Neural cell (in vitro differentiated cells): ENCODE data around the gene MYO5C. TPM values are rescaled to one million over a fixed set of nuclear protein-coding genes. Genes with fewer than 3 reads are reported as not detected.

Experiments used
- H2AFZ ChIP-seq: fragments of 200-600, 300-800 bp; sonication (generic), shearing (Covaris generic); 2 replicates; pipeline ENCODE4 v1.6.0; 2014; ENCODE audit warnings: low read depth, mild to moderate bottlenecking, antibody characterized with exemption, low read length, moderate library complexity
- H3F3A ChIP-seq: fragments of 200-600 bp; shearing (Covaris generic); 2 replicates; pipeline ENCODE4 v1.6.1; 2016; ENCODE audit warnings: mild to moderate bottlenecking, moderate library complexity, mixed read lengths, antibody characterized with exemption, low read length; ENCODE audit not compliant: insufficient read depth, poor library complexity, severe bottlenecking
- H3K27ac ChIP-seq: fragments of 200-600, 300-800 bp; sonication (generic), shearing (Covaris generic); 2 replicates; pipeline ENCODE4 v1.5.1; 2014; ENCODE audit warnings: mild to moderate bottlenecking, low read length, moderate library complexity
- H3K27me3 ChIP-seq: fragments of 300-800, 200-600 bp; sonication (generic), shearing (Covaris generic); 2 replicates; pipeline ENCODE4 v1.6.0; 2014; ENCODE audit warnings: mild to moderate bottlenecking, low read depth, low read length, moderate library complexity; ENCODE audit not compliant: insufficient read depth
- H3K36me3 ChIP-seq: fragments of 300-800, 200-600 bp; sonication (generic), shearing (Covaris generic); 2 replicates; pipeline ENCODE4 v1.5.1; 2014; ENCODE audit warnings: mild to moderate bottlenecking, antibody characterized with exemption, low read length, moderate library complexity; ENCODE audit not compliant: insufficient read depth
- H3K4me2 ChIP-seq: fragments of 300-800, 200-600 bp; sonication (generic), shearing (Covaris generic); 2 replicates; pipeline ENCODE4 v1.6.0; 2014; ENCODE audit warnings: mild to moderate bottlenecking, low read length
- H3K4me3 ChIP-seq: fragments of 300-800, 200-600 bp; sonication (generic), shearing (Covaris generic); 2 replicates; pipeline ENCODE4 v1.5.1; 2014; ENCODE audit warnings: mild to moderate bottlenecking, low read length, moderate library complexity
- H3K79me2 ChIP-seq: fragments of 200-600 bp; shearing (Covaris generic); replicated peaks from 2 replicates; pipeline ENCODE4 v1.6.0; 2014; ENCODE audit warnings: mild to moderate bottlenecking, low read length, moderate library complexity; ENCODE audit not compliant: insufficient read depth
- H3K9ac ChIP-seq: fragments of 300-800, 200-600 bp; sonication (generic), shearing (Covaris generic); 2 replicates; pipeline ENCODE4 v1.6.1; 2016; ENCODE audit warnings: mild to moderate bottlenecking, low read length, mixed read lengths
- H3K9me2 ChIP-seq: fragments of 200-600 bp; shearing (Covaris generic); 2 replicates; pipeline ENCODE4 v1.6.1; 2016; ENCODE audit warnings: mild to moderate bottlenecking, low read length, mixed read lengths; ENCODE audit not compliant: insufficient read depth
- H3K9me3 ChIP-seq: fragments of 200-600, 300-800 bp; sonication (generic), shearing (Covaris generic); 2 replicates; pipeline ENCODE4 v1.6.1; 2016; ENCODE audit warnings: mild to moderate bottlenecking, mixed run types, low read length, moderate library complexity, mixed read lengths
- H4K20me1 ChIP-seq: fragments of 200-600 bp; shearing (Covaris generic); 2 replicates; pipeline ENCODE4 v1.6.1; 2016; ENCODE audit warnings: mild to moderate bottlenecking, mixed run types; ENCODE audit not compliant: insufficient read depth
- EP300 ChIP-seq: fragments of 450-650 bp; conservative IDR thresholded peaks from 2 replicates; pipeline ENCODE4 v1.6.1; 2014; ENCODE audit warnings: antibody characterized with exemption, mild to moderate bottlenecking, moderate library complexity; ENCODE audit not compliant: poor library complexity, severe bottlenecking
- EZH2 ChIP-seq: fragments of 200-600, 300-800 bp; shearing (Covaris generic), sonication (generic); IDR thresholded peaks from 2 replicates; pipeline ENCODE4 v1.6.1; 2014; ENCODE audit warnings: antibody characterized with exemption, low read length, borderline replicate concordance, mild to moderate bottlenecking; ENCODE audit not compliant: insufficient read depth, poor library complexity, severe bottlenecking
- MXI1 ChIP-seq: fragments of 450-650 bp; conservative IDR thresholded peaks from 2 replicates; pipeline ENCODE4 v1.6.1; 2014; ENCODE audit warnings: antibody characterized with exemption, mild to moderate bottlenecking; ENCODE audit not compliant: poor library complexity, severe bottlenecking
- POLR2AphosphoS5 ChIP-seq: IDR thresholded peaks from 2 replicates; pipeline ENCODE4 v1.6.1; 2012
- RAD21 ChIP-seq: fragments of 450-650 bp; conservative IDR thresholded peaks from 2 replicates; pipeline ENCODE4 v1.6.1; 2014; ENCODE audit warnings: antibody characterized with exemption, mild to moderate bottlenecking, moderate library complexity
- SMC3 ChIP-seq: fragments of 450-650 bp; conservative IDR thresholded peaks from 2 replicates; pipeline ENCODE4 v1.6.1; 2014; ENCODE audit warnings: antibody characterized with exemption, mild to moderate bottlenecking, moderate library complexity; ENCODE audit not compliant: poor library complexity
- TAF1 ChIP-seq: IDR thresholded peaks from 2 replicates; pipeline ENCODE4 v1.6.1; 2012; ENCODE audit warnings: low read depth
- polyA plus RNA-seq: library from polyadenylated mRNA; depleted of rRNA; stranded (reverse); fragments of >200 nt; gene quantifications from 2 replicates; pipeline ENCODE4 v1.2.3, GENCODE V29; 2014
- TF ChIP-seq, protein P1 (sequence below): IDR thresholded peaks from 2 replicates; pipeline ENCODE4 v1.6.1; 2012; ENCODE audit warnings: borderline replicate concordance
- TF ChIP-seq, protein P2 (sequence below): fragments of 450-650 bp; IDR thresholded peaks from 2 replicates; pipeline ENCODE4 v1.5.1; 2014; ENCODE audit warnings: antibody characterized with exemption, mild to moderate bottlenecking, moderate library complexity; ENCODE audit not compliant: poor library complexity, severe bottlenecking

MYO5C gene
- polyA plus RNA-seq, 1 donor from 2014 or later, result 0.77 TPM

DNA sequence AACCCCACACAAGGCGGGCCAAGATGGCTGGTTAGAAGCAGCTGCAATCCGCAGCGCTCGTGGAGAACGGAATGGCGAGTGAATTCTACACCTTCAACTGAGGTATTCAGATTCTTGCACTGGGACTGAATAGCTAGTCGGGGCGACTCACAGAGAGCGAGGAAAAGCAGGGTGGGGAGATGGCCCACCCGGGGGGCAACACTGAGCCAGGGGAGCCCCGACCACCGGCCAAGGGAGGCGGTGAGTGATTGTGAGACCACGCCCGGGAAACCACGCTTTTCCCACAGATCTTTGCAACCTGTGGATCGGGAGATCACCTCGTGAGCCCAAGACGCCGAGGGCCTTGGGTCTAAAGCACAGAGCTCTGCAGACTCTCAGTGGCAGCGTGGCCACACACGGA, 132.7 kb downstream of the MYO5C start:
- H3K79me2 ChIP-seq, result no peaks in the 10 kb centered on the region
- no peak overlapping the region for H3K27ac ChIP-seq
- no peaks in the 10 kb centered on the region for H3K27me3 ChIP-seq
- no peaks in the 10 kb centered on the region for H3K9me2 ChIP-seq
- no peak overlapping the region for H3K4me2 ChIP-seq
- no peak overlapping the region for H3K4me3 ChIP-seq
- H4K20me1 ChIP-seq, result no peaks in the 10 kb centered on the region
- no peak overlapping the region for H2AFZ ChIP-seq
- peaks cover 8% of the 10 kb centered on the region for H3K36me3 ChIP-seq
- H3K9ac ChIP-seq, result no peak overlapping the region
- no peaks in the 10 kb centered on the region for H3F3A ChIP-seq
- H3K9me3 ChIP-seq, result no peaks in the 10 kb centered on the region
- no peak for TF ChIP-seq EP300
- TF ChIP-seq SMC3, result no peak
- no peak for TF ChIP-seq EZH2
- TF ChIP-seq MXI1, result no peak
- no peak for TF ChIP-seq POLR2AphosphoS5
- TF ChIP-seq, protein P1, sequence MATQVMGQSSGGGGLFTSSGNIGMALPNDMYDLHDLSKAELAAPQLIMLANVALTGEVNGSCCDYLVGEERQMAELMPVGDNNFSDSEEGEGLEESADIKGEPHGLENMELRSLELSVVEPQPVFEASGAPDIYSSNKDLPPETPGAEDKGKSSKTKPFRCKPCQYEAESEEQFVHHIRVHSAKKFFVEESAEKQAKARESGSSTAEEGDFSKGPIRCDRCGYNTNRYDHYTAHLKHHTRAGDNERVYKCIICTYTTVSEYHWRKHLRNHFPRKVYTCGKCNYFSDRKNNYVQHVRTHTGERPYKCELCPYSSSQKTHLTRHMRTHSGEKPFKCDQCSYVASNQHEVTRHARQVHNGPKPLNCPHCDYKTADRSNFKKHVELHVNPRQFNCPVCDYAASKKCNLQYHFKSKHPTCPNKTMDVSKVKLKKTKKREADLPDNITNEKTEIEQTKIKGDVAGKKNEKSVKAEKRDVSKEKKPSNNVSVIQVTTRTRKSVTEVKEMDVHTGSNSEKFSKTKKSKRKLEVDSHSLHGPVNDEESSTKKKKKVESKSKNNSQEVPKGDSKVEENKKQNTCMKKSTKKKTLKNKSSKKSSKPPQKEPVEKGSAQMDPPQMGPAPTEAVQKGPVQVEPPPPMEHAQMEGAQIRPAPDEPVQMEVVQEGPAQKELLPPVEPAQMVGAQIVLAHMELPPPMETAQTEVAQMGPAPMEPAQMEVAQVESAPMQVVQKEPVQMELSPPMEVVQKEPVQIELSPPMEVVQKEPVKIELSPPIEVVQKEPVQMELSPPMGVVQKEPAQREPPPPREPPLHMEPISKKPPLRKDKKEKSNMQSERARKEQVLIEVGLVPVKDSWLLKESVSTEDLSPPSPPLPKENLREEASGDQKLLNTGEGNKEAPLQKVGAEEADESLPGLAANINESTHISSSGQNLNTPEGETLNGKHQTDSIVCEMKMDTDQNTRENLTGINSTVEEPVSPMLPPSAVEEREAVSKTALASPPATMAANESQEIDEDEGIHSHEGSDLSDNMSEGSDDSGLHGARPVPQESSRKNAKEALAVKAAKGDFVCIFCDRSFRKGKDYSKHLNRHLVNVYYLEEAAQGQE, result no peak
- TF ChIP-seq, protein P2, sequence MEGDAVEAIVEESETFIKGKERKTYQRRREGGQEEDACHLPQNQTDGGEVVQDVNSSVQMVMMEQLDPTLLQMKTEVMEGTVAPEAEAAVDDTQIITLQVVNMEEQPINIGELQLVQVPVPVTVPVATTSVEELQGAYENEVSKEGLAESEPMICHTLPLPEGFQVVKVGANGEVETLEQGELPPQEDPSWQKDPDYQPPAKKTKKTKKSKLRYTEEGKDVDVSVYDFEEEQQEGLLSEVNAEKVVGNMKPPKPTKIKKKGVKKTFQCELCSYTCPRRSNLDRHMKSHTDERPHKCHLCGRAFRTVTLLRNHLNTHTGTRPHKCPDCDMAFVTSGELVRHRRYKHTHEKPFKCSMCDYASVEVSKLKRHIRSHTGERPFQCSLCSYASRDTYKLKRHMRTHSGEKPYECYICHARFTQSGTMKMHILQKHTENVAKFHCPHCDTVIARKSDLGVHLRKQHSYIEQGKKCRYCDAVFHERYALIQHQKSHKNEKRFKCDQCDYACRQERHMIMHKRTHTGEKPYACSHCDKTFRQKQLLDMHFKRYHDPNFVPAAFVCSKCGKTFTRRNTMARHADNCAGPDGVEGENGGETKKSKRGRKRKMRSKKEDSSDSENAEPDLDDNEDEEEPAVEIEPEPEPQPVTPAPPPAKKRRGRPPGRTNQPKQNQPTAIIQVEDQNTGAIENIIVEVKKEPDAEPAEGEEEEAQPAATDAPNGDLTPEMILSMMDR, result no peak
- TF ChIP-seq TAF1, result no peak
- TF ChIP-seq RAD21, result no peak

DNA sequence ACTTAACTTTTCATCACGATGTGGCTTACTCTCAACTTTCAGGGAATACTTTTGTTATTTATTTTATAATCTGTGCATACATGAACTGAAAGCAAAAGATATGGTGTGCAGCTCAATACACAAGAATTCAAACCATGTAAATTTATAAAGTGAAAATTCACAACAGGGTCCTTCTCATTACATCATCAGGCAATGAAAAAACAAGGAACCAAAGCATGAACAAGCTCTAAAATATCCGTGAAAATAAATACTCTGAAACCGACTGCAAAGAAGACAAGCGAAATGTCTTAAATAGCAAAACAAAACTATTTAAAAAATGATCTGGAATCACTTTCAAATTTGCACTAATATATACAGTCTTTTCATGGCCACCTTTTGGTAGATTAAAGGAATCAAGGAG, 133.3 kb downstream of the MYO5C start:
- no peaks in the 10 kb centered on the region for H3K9me2 ChIP-seq
- H3K79me2 ChIP-seq, result no peaks in the 10 kb centered on the region
- H3K9me3 ChIP-seq, result no peaks in the 10 kb centered on the region
- TF ChIP-seq, protein P2, result no peak
- TF ChIP-seq, protein P1, result no peak
- no peak for TF ChIP-seq POLR2AphosphoS5
- TF ChIP-seq TAF1, result no peak
- no peak for TF ChIP-seq EZH2
- no peak for TF ChIP-seq RAD21
- H3F3A ChIP-seq, result no peaks in the 10 kb centered on the region
- no peak overlapping the region for H3K4me3 ChIP-seq
- H4K20me1 ChIP-seq, result no peaks in the 10 kb centered on the region
- no peak overlapping the region for H3K27ac ChIP-seq
- H2AFZ ChIP-seq, result no peak overlapping the region
- H3K36me3 ChIP-seq, result peaks cover 8% of the 10 kb centered on the region
- H3K4me2 ChIP-seq, result no peak overlapping the region
- no peaks in the 10 kb centered on the region for H3K27me3 ChIP-seq
- H3K9ac ChIP-seq, result no peak overlapping the region
